Panc1 (cell line): ENCODE results near the gene SLC9A8.

Experiments used
- CTCF ChIP-seq: fragments of 450-650 bp; IDR thresholded peaks from 2 replicates; pipeline ENCODE4 v1.5.1; 2017; ENCODE audit warnings: mild to moderate bottlenecking
- POLR2AphosphoS5 ChIP-seq: IDR thresholded peaks from 2 replicates; pipeline ENCODE4 v1.6.1; 2012; ENCODE audit warnings: mild to moderate bottlenecking, low read depth, low read length, moderate library complexity

- TF ChIP-seq CTCF (no peak), POLR2AphosphoS5 (no peak)
Measured at GRCh38 chr20:49906101-49906604, 93.5 kb downstream of the SLC9A8 start.
